ENCODE measurements around the gene LZTR1. TPM values are rescaled to one million over a fixed set of nuclear protein-coding genes. Genes with fewer than 3 reads are reported as not detected.
"Not testable (repeated sequence)": the region's sequence is repeated elsewhere in the genome, so short reads cannot be mapped to it uniquely, and the experiment has no call there.

LZTR1 gene
- total and polyA plus RNA-seq, 5 donors, result 20.4 to 33.2 (median 30.2) TPM

- peak in 1 of 3 donors; percentile 43 for DNase-seq
- no peak overlapping the region for H3K4me3 ChIP-seq (ENCODE audit: low read length)
- H3K4me1 ChIP-seq (ENCODE audit: control insufficient read depth, insufficient read depth, low read length), result no peaks in the 10 kb centered on the region
- 83% methylated on average over 7 of the region's 7 CpGs for WGBS
- no peak overlapping the region for H3K27ac ChIP-seq (ENCODE audit: low read length)
- intact Hi-C loops (cut with DNase I), result loop anchor here in 1 of 4 donors (10.0 kb wide), 1 partner anchor 64 kb away; no protein-coding TSS in a partner anchor
- no peaks in the 10 kb centered on the region for H3K27me3 ChIP-seq (ENCODE audit: control insufficient read depth, insufficient read depth)
- peak in 1 of 2 donors; percentile 31 for ATAC-seq
- no peaks in the 10 kb centered on the region for H3K9me3 ChIP-seq (ENCODE audit: control insufficient read depth, low read length)
These were observed 13.7 kb upstream of the LZTR1 start for GRCh38 chr22:20968281-20968977.

- peak in 1 of 3 donors; percentile 18 for DNase-seq
- intact Hi-C loops (cut with DNase I), result no loop called here
- 59% methylated on average over 4 of the region's 4 CpGs for WGBS
- ATAC-seq, result no peak
- H3K27me3 ChIP-seq (ENCODE audit: control insufficient read depth, insufficient read depth), result no peaks in the 10 kb centered on the region
- H3K27ac ChIP-seq (ENCODE audit: low read length), result no peak overlapping the region
- no peaks in the 10 kb centered on the region for H3K9me3 ChIP-seq (ENCODE audit: control insufficient read depth, low read length)
- no peak overlapping the region for H3K4me3 ChIP-seq (ENCODE audit: low read length)
- no peaks in the 10 kb centered on the region for H3K4me1 ChIP-seq (ENCODE audit: control insufficient read depth, insufficient read depth, low read length)
These were observed 11.0 kb upstream of the LZTR1 start for GRCh38 chr22:20970939-20971657.

GRCh38 chr22:20972014-20972694, 9.9 kb upstream of the LZTR1 start:
- H3K27ac ChIP-seq (ENCODE audit: low read length); H3K27me3 ChIP-seq (ENCODE audit: control insufficient read depth, insufficient read depth); H3K4me1 ChIP-seq (ENCODE audit: control insufficient read depth, insufficient read depth, low read length); intact Hi-C loops (cut with DNase I); H3K4me3 ChIP-seq (ENCODE audit: low read length); ATAC-seq; H3K9me3 ChIP-seq (ENCODE audit: control insufficient read depth, low read length): not testable (repeated sequence)
- peak in 2 of 3 donors; percentile 12 to 16 for DNase-seq
- WGBS, result 85% methylated on average over 11 of the region's 11 CpGs

- no peaks in the 10 kb centered on the region for H3K27me3 ChIP-seq (ENCODE audit: control insufficient read depth, insufficient read depth)
- ATAC-seq (no peak), DNase-seq (peak in 2 of 3 donors; percentile 34)
- H3K4me3 ChIP-seq (ENCODE audit: low read length), result no peak overlapping the region
- WGBS, result 75% methylated on average over 21 of the region's 21 CpGs
- H3K4me1 ChIP-seq (ENCODE audit: control insufficient read depth, insufficient read depth, low read length), result no peaks in the 10 kb centered on the region
- intact Hi-C loops (cut with DNase I), result no loop called here
- no peak overlapping the region for H3K27ac ChIP-seq (ENCODE audit: low read length)
- no peaks in the 10 kb centered on the region for H3K9me3 ChIP-seq (ENCODE audit: control insufficient read depth, low read length)
These were observed 9.0 kb upstream of the LZTR1 start for GRCh38 chr22:20972933-20973577.

- 56% methylated on average over 21 of the region's 21 CpGs for WGBS
- Histone ChIP-seq H3K4me1 (ENCODE audit: control insufficient read depth, insufficient read depth, low read length) (no peaks in the 10 kb centered on the region), H3K27me3 (ENCODE audit: control insufficient read depth, insufficient read depth) (no peaks in the 10 kb centered on the region), H3K27ac (ENCODE audit: low read length) (no peak overlapping the region), H3K4me3 (ENCODE audit: low read length) (no peak overlapping the region), H3K9me3 (ENCODE audit: control insufficient read depth, low read length) (no peaks in the 10 kb centered on the region)
- ATAC-seq (no peak), DNase-seq (peak; percentile 12 to 51 (median 40))
- intact Hi-C loops (cut with DNase I), result no loop called here
These were observed 8.3 kb upstream of the LZTR1 start for GRCh38 chr22:20973634-20974286.

GRCh38 chr22:20974336-20974955, 7.7 kb upstream of the LZTR1 start:
- no peak for ATAC-seq

GRCh38 chr22:20975541-20976290, 6.4 kb upstream of the LZTR1 start:
- DNase-seq (peak in 1 of 3 donors; percentile 28), ATAC-seq (no peak)
- Histone ChIP-seq H3K27me3 (ENCODE audit: control insufficient read depth, insufficient read depth) (no peaks in the 10 kb centered on the region), H3K4me1 (ENCODE audit: control insufficient read depth, insufficient read depth, low read length) (peaks cover 3% of the 10 kb centered on the region), H3K4me3 (ENCODE audit: low read length) (no peak overlapping the region), H3K9me3 (ENCODE audit: control insufficient read depth, low read length) (no peaks in the 10 kb centered on the region), H3K27ac (ENCODE audit: low read length) (no peak overlapping the region)
- intact Hi-C loops (cut with DNase I), result no loop called here
- 77% methylated on average over 14 of the region's 14 CpGs for WGBS

More at GRCh38 chr22:20974336-20974955, 7.7 kb upstream of the LZTR1 start:
- Histone ChIP-seq H3K27ac (ENCODE audit: low read length) (no peak overlapping the region), H3K27me3 (ENCODE audit: control insufficient read depth, insufficient read depth) (no peaks in the 10 kb centered on the region), H3K9me3 (ENCODE audit: control insufficient read depth, low read length) (no peaks in the 10 kb centered on the region), H3K4me1 (ENCODE audit: control insufficient read depth, insufficient read depth, low read length) (no peaks in the 10 kb centered on the region), H3K4me3 (ENCODE audit: low read length) (no peak overlapping the region)
- WGBS, result 78% methylated on average over 16 of the region's 16 CpGs
- peak; percentile 10 to 49 (median 37) for DNase-seq
- intact Hi-C loops (cut with DNase I), result no loop called here

GRCh38 chr22:20976291-20976877, 5.7 kb upstream of the LZTR1 start:
- DNase-seq (peak in 1 of 3 donors; percentile 45), ATAC-seq (no peak)
- Histone ChIP-seq H3K4me3 (ENCODE audit: low read length) (no peak overlapping the region), H3K4me1 (ENCODE audit: control insufficient read depth, insufficient read depth, low read length) (peaks cover 3% of the 10 kb centered on the region), H3K27ac (ENCODE audit: low read length) (no peak overlapping the region), H3K9me3 (ENCODE audit: control insufficient read depth, low read length) (no peaks in the 10 kb centered on the region), H3K27me3 (ENCODE audit: control insufficient read depth, insufficient read depth) (no peaks in the 10 kb centered on the region)
- WGBS, result 82% methylated on average over 24 of the region's 24 CpGs
- intact Hi-C loops (cut with DNase I), result no loop called here

GRCh38 chr22:20977019-20977418, 5.1 kb upstream of the LZTR1 start:
- intact Hi-C loops (cut with DNase I), result no loop called here
- no peak for ATAC-seq
- Histone ChIP-seq H3K4me3 (ENCODE audit: low read length) (no peak overlapping the region), H3K27ac (ENCODE audit: low read length) (no peak overlapping the region), H3K27me3 (ENCODE audit: control insufficient read depth, insufficient read depth) (no peaks in the 10 kb centered on the region), H3K9me3 (ENCODE audit: control insufficient read depth, low read length) (no peaks in the 10 kb centered on the region), H3K4me1 (ENCODE audit: control insufficient read depth, insufficient read depth, low read length) (peaks cover 3% of the 10 kb centered on the region)
- WGBS, result 79% methylated on average over 11 of the region's 11 CpGs
- no peak for DNase-seq
